Spleen (tissue), 7 donors: ENCODE data around the gene VAMP8.

ENCODE experiments used
- CTCF ChIP-seq, 11 experiments: fragments of 200-600 bp in 7 of 11; fragments of 450-650 bp in 4 of 11; sonication (generic) in 4 of 11; IDR thresholded peaks in 8 of 11; conservative IDR thresholded peaks in 3 of 11; 1 replicate in 7 of 11; 2 replicates in 4 of 11; pipeline versions ENCODE4 v1.4.0 to v1.8.0; 2016 to 2021; ENCODE audit warnings: antibody characterized with exemption in 11 of 11, inconsistent platforms in 4 of 11, mild to moderate bottlenecking in 1 of 11
- POLR2A ChIP-seq, 3 donors: fragments of 450-650 bp; IDR thresholded peaks; one replicate each; pipeline ENCODE4 v1.5.1; 2017; ENCODE audit warnings: antibody characterized with exemption in 3 of 3, mild to moderate bottlenecking in 1 of 3
- donor health status: DM: no; HTN: no; CAD: no; lungs with moderate emphysema.
- donor health status: DM: no; HTN: no; CAD: no.
- donor health status: DM: no; HTN: no; CAD: no.

DNA sequence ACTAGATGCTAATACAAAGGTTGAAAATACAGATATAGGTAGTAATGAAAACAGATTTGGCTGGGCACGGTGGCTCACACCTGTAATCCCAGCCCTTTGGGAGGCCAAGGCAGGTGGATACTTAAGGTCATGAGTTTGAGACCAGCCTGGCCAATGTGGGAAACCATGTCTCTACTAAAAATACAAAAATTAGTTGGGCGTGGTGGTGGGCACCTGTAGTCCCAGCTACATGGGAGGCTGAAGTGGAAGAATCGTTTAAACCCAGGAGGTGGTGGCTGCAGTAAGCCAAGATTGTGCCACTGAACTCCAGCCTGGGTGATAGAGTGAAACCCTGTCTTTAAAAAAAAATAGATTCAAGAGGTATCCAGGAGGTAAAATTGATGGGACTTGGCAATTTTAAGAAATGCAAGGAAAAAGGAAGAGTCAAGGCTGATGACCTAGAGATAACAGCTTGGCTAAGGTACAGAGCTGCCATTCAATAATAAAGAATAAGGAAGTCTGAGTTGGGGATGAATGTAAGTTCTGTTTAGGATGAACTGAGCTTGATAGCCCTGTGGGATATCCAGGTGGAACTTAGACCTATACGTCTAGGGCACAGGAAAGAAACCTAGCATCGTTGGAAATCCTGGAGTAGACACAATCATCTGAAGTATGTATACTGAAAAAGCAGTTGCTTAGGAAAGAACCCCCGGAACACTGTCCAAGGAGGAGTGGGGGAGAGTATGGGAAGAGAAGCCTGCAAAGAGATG, 29.4 kb upstream of the VAMP8 start:
- TF ChIP-seq POLR2A (IDR thresholded peaks at IDR 0.05) (no peak), CTCF (IDR thresholded peaks at IDR 0.05 in 8 of 11, conservative IDR thresholded peaks at IDR 0.05 in 3 of 11) (no peak)
